CD14-positive monocyte (primary cell): ENCODE results near the gene SHANK3. TPM values are rescaled to one million over a fixed set of nuclear protein-coding genes. Genes with fewer than 3 reads are reported as not detected.

Experiments used
- DNase-seq, 3 donors: peaks; one replicate each; pipeline ENCODE4 v3.0.0-alpha.2; 2011 to 2022
- H2AFZ ChIP-seq: 2 replicates; pipeline ENCODE4 v1.6.0; 2012; ENCODE audit warnings: mild to moderate bottlenecking, low read depth, low read length, inconsistent platforms; ENCODE audit not compliant: insufficient read depth, poor library complexity, severe bottlenecking
- H3K27ac ChIP-seq, 2 donors: 1 replicate in 1 of 2; 2 replicates in 1 of 2; pipeline ENCODE4 v1.5.1; 2012 to 2013; ENCODE audit warnings: low read length in 2 of 2, control low read depth in 1 of 2, inconsistent platforms in 1 of 2, low read depth in 1 of 2, mild to moderate bottlenecking in 1 of 2
- H3K27me3 ChIP-seq, 2 donors: one replicate each; pipeline versions ENCODE4 v1.6.0 to v1.6.1; 2011 to 2013; ENCODE audit warnings: low read length in 2 of 2; ENCODE audit not compliant: control insufficient read depth in 2 of 2, insufficient read depth in 2 of 2
- H3K36me3 ChIP-seq, 2 donors: replicated peaks in 1 of 2; 1 replicate in 1 of 2; 2 replicates in 1 of 2; pipeline versions ENCODE4 v1.5.1 to v1.6.1; 2012 to 2013; ENCODE audit warnings: low read length in 2 of 2, control low read depth in 1 of 2, inconsistent platforms in 1 of 2, mild to moderate bottlenecking in 1 of 2; ENCODE audit not compliant: insufficient read depth in 2 of 2, control insufficient read depth in 1 of 2
- H3K4me1 ChIP-seq, 2 donors: 1 replicate in 1 of 2; 2 replicates in 1 of 2; pipeline versions ENCODE4 v1.5.1 to v1.6.1; 2012 to 2013; ENCODE audit warnings: low read length in 2 of 2, control low read depth in 1 of 2, inconsistent platforms in 1 of 2, mild to moderate bottlenecking in 1 of 2, moderate library complexity in 1 of 2; ENCODE audit not compliant: insufficient read depth in 2 of 2, control insufficient read depth in 1 of 2
- H3K4me2 ChIP-seq: replicated peaks from 2 replicates; pipeline ENCODE3; 2012; ENCODE audit warnings: low read length, moderate library complexity, mild to moderate bottlenecking; ENCODE audit not compliant: poor library complexity, severe bottlenecking; ENCODE audit errors: extremely low read depth
- H3K4me3 ChIP-seq, 3 experiments: fragments of 200-600 bp in 1 of 3; sonication (generic) in 1 of 3; replicated peaks in 1 of 3; 1 replicate in 2 of 3; 2 replicates in 1 of 3; pipeline ENCODE4 v1.5.1; 2011 to 2013; ENCODE audit warnings: low read length in 3 of 3, mild to moderate bottlenecking in 3 of 3, control low read depth in 2 of 3, low read depth in 2 of 3, inconsistent platforms in 1 of 3, moderate library complexity in 1 of 3
- H3K79me2 ChIP-seq: 2 replicates; pipeline ENCODE4 v1.6.0; 2012; ENCODE audit warnings: mild to moderate bottlenecking, control low read depth, inconsistent platforms, low read length, moderate library complexity; ENCODE audit not compliant: insufficient read depth
- H3K9ac ChIP-seq: 2 replicates; pipeline ENCODE4 v1.6.0; 2017; ENCODE audit warnings: low read length, mild to moderate bottlenecking; ENCODE audit not compliant: insufficient read depth, poor library complexity, severe bottlenecking
- H3K9me3 ChIP-seq, 2 donors: replicated peaks in 1 of 2; 1 replicate in 1 of 2; 2 replicates in 1 of 2; pipeline versions ENCODE4 v1.5.1 to v1.6.1; 2012 to 2013; ENCODE audit warnings: low read length in 2 of 2, control low read depth in 1 of 2; ENCODE audit not compliant: control insufficient read depth in 1 of 2, insufficient read depth in 1 of 2
- H4K20me1 ChIP-seq: 2 replicates; pipeline ENCODE4 v1.6.0; 2012; ENCODE audit warnings: mild to moderate bottlenecking, low read length, control low read depth, moderate library complexity; ENCODE audit not compliant: insufficient read depth
- H3K27ac Mint-ChIP-seq, 7 donors: one replicate each; pipeline ENCODE4 v1.8.0; 2020; ENCODE audit warnings: mild to moderate bottlenecking in 7 of 7, mixed read lengths in 7 of 7, moderate library complexity in 6 of 7, inconsistent platforms in 2 of 7
- H3K27me3 Mint-ChIP-seq, 3 donors: one replicate each; pipeline ENCODE4 v1.8.0; 2021 to 2022; ENCODE audit warnings: low read depth in 3 of 3, mild to moderate bottlenecking in 3 of 3, mixed read lengths in 3 of 3, moderate library complexity in 3 of 3, inconsistent platforms in 1 of 3
- H3K36me3 Mint-ChIP-seq, 2 donors: one replicate each; pipeline ENCODE4 v1.8.0; 2020; ENCODE audit warnings: mixed read lengths in 2 of 2, inconsistent platforms in 1 of 2, mild to moderate bottlenecking in 1 of 2
- H3K4me1 Mint-ChIP-seq: one replicate; pipeline ENCODE4 v1.8.0; 2020; ENCODE audit warnings: mild to moderate bottlenecking, mixed read lengths
- H3K4me3 Mint-ChIP-seq, 2 donors: one replicate each; pipeline ENCODE4 v1.8.0; 2020; ENCODE audit warnings: mild to moderate bottlenecking in 2 of 2, mixed read lengths in 2 of 2, moderate library complexity in 1 of 2
- H3K9me3 Mint-ChIP-seq, 7 donors: one replicate each; pipeline ENCODE4 v1.8.0; 2020 to 2022; ENCODE audit warnings: mixed read lengths in 7 of 7, mild to moderate bottlenecking in 6 of 7, moderate library complexity in 6 of 7, inconsistent platforms in 2 of 7
- WGBS: methylation state at CpG from one replicate; pipeline ENCODE4 v1.1.5; 2013; ENCODE audit warnings: missing lambda C conversion rate; ENCODE audit not compliant: insufficient coverage; 5-methylcytosine and 5-hydroxymethylcytosine counted together
- intact Hi-C, 2 donors: fragments of 100-400 bp; cut with micrococcal nuclease; formaldehyde crosslinking; loops; one replicate each; pipeline versions ENCODE4 v1.15.0 to v1.15.1; 2023
- polyA plus RNA-seq, 3 donors: library from polyadenylated mRNA; depleted of rRNA in 1 of 3; unstranded in 2 of 3; stranded (reverse) in 1 of 3; fragments of 300-500 nt in 2 of 3; fragments of >200 nt in 1 of 3; fragmentation: Illumina TruSeq in 2 of 3; gene quantifications; 1 replicate in 2 of 3; 2 replicates in 1 of 3; pipeline ENCODE4 v1.2.3, GENCODE V29; 2012 to 2021
- TF ChIP-seq, protein P1 (sequence below): fragments of 200-600 bp; IDR thresholded peaks from one replicate; pipeline ENCODE4 v1.8.0; 2022; ENCODE audit warnings: antibody characterized with exemption, mild to moderate bottlenecking

Gene SHANK3
- polyA plus RNA-seq, 3 donors: not detected

DNA sequence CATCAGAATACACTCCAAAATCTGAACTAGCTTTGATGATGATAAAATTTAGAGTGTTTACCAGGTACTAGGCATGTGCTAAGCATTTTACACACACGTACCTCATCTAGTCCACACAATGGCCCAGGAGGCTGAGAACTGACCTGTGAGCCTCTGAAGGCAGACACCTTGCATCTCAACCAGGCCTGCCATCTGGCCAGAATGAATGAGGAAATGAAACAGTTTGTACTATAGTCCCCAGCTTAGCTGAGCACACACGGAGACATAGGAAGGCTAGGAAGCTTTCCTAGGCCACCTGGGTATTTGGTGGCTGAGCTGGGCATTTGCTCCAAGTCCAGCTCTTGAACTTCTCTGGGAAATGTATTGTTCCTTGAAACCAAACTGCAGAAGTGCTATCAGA is 6.9 kb upstream of the SHANK3 start:
- H3K27me3 ChIP-seq: peaks cover 0 to 3% of the 10 kb centered on the region in 2 donors
- no peaks in the 10 kb centered on the region for H3K36me3 ChIP-seq
- intact Hi-C loops: no loop called here
- WGBS: 0% methylated on average over 1 of the region's 2 CpGs
- Mint-ChIP-seq H3K4me1 (no peaks in the 10 kb centered on the region), H3K27me3 (peaks cover 9 to 15% (median 10%) of the 10 kb centered on the region in 3 donors), H3K9me3 (peaks cover 0 to 4% (median 0%) of the 10 kb centered on the region in 7 donors), H3K36me3 (peaks cover 0 to 2% of the 10 kb centered on the region in 2 donors), H3K27ac (no peak overlapping the region), H3K4me3 (no peak overlapping the region)
- H3K4me2 ChIP-seq: no peak overlapping the region
- no peak for DNase-seq
- H3K27ac ChIP-seq: no peak overlapping the region
- no peak overlapping the region for H3K4me3 ChIP-seq
- no peak overlapping the region for H2AFZ ChIP-seq
- H3K4me1 ChIP-seq: no peaks in the 10 kb centered on the region
- TF ChIP-seq, protein P1, sequence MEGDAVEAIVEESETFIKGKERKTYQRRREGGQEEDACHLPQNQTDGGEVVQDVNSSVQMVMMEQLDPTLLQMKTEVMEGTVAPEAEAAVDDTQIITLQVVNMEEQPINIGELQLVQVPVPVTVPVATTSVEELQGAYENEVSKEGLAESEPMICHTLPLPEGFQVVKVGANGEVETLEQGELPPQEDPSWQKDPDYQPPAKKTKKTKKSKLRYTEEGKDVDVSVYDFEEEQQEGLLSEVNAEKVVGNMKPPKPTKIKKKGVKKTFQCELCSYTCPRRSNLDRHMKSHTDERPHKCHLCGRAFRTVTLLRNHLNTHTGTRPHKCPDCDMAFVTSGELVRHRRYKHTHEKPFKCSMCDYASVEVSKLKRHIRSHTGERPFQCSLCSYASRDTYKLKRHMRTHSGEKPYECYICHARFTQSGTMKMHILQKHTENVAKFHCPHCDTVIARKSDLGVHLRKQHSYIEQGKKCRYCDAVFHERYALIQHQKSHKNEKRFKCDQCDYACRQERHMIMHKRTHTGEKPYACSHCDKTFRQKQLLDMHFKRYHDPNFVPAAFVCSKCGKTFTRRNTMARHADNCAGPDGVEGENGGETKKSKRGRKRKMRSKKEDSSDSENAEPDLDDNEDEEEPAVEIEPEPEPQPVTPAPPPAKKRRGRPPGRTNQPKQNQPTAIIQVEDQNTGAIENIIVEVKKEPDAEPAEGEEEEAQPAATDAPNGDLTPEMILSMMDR: no peak
- H4K20me1 ChIP-seq: no peaks in the 10 kb centered on the region
- no peaks in the 10 kb centered on the region for H3K9me3 ChIP-seq
- no peak overlapping the region for H3K9ac ChIP-seq
- no peaks in the 10 kb centered on the region for H3K79me2 ChIP-seq

GRCh38 chr22:50670513-50670912 is 2.1 kb upstream of the SHANK3 start:
- TF ChIP-seq, protein P1: no peak
- Mint-ChIP-seq H3K4me1 (peaks cover 13% of the 10 kb centered on the region), H3K27me3 (peaks cover 43 to 55% (median 45%) of the 10 kb centered on the region in 3 donors), H3K27ac (peak overlapping the region in 1 of 7 donors; percentile 3), H3K4me3 (no peak overlapping the region), H3K9me3 (peaks cover 0 to 11% (median 7%) of the 10 kb centered on the region in 7 donors), H3K36me3 (peaks cover 0 to 6% of the 10 kb centered on the region in 2 donors)
- Histone ChIP-seq H3K9me3 (peaks cover 3 to 12% of the 10 kb centered on the region in 2 donors), H3K4me1 (peaks cover 12 to 14% of the 10 kb centered on the region in 2 donors), H3K79me2 (no peaks in the 10 kb centered on the region), H4K20me1 (no peaks in the 10 kb centered on the region), H3K27ac (no peak overlapping the region), H3K27me3 (peaks cover 16 to 42% of the 10 kb centered on the region in 2 donors), H3K9ac (no peak overlapping the region), H3K4me2 (no peak overlapping the region), H2AFZ (no peak overlapping the region), H3K36me3 (no peaks in the 10 kb centered on the region), H3K4me3 (no peak overlapping the region)
- WGBS: 76% methylated on average over 4 of the region's 4 CpGs
- intact Hi-C loops: no loop called here
- no peak for DNase-seq
